Neural cell (in vitro differentiated cells): ENCODE results near the gene GABPB2. TPM values are rescaled to one million over a fixed set of nuclear protein-coding genes. Genes with fewer than 3 reads are reported as not detected.

Source experiments
- H2AFZ ChIP-seq: fragments of 200-600, 300-800 bp; sonication (generic), shearing (Covaris generic); 2 replicates; pipeline ENCODE4 v1.6.0; 2014; ENCODE audit warnings: low read depth, mild to moderate bottlenecking, antibody characterized with exemption, low read length, moderate library complexity
- H3F3A ChIP-seq: fragments of 200-600 bp; shearing (Covaris generic); 2 replicates; pipeline ENCODE4 v1.6.1; 2016; ENCODE audit warnings: mild to moderate bottlenecking, moderate library complexity, mixed read lengths, antibody characterized with exemption, low read length; ENCODE audit not compliant: insufficient read depth, poor library complexity, severe bottlenecking
- H3K27ac ChIP-seq: fragments of 200-600, 300-800 bp; sonication (generic), shearing (Covaris generic); 2 replicates; pipeline ENCODE4 v1.5.1; 2014; ENCODE audit warnings: mild to moderate bottlenecking, low read length, moderate library complexity
- H3K27me3 ChIP-seq: fragments of 300-800, 200-600 bp; sonication (generic), shearing (Covaris generic); 2 replicates; pipeline ENCODE4 v1.6.0; 2014; ENCODE audit warnings: mild to moderate bottlenecking, low read depth, low read length, moderate library complexity; ENCODE audit not compliant: insufficient read depth
- H3K36me3 ChIP-seq: fragments of 300-800, 200-600 bp; sonication (generic), shearing (Covaris generic); 2 replicates; pipeline ENCODE4 v1.5.1; 2014; ENCODE audit warnings: mild to moderate bottlenecking, antibody characterized with exemption, low read length, moderate library complexity; ENCODE audit not compliant: insufficient read depth
- H3K4me2 ChIP-seq: fragments of 300-800, 200-600 bp; sonication (generic), shearing (Covaris generic); 2 replicates; pipeline ENCODE4 v1.6.0; 2014; ENCODE audit warnings: mild to moderate bottlenecking, low read length
- H3K4me3 ChIP-seq: fragments of 300-800, 200-600 bp; sonication (generic), shearing (Covaris generic); 2 replicates; pipeline ENCODE4 v1.5.1; 2014; ENCODE audit warnings: mild to moderate bottlenecking, low read length, moderate library complexity
- H3K79me2 ChIP-seq: fragments of 200-600 bp; shearing (Covaris generic); replicated peaks from 2 replicates; pipeline ENCODE4 v1.6.0; 2014; ENCODE audit warnings: mild to moderate bottlenecking, low read length, moderate library complexity; ENCODE audit not compliant: insufficient read depth
- H3K9ac ChIP-seq: fragments of 300-800, 200-600 bp; sonication (generic), shearing (Covaris generic); 2 replicates; pipeline ENCODE4 v1.6.1; 2016; ENCODE audit warnings: mild to moderate bottlenecking, low read length, mixed read lengths
- H3K9me2 ChIP-seq: fragments of 200-600 bp; shearing (Covaris generic); 2 replicates; pipeline ENCODE4 v1.6.1; 2016; ENCODE audit warnings: mild to moderate bottlenecking, low read length, mixed read lengths; ENCODE audit not compliant: insufficient read depth
- H3K9me3 ChIP-seq: fragments of 200-600, 300-800 bp; sonication (generic), shearing (Covaris generic); 2 replicates; pipeline ENCODE4 v1.6.1; 2016; ENCODE audit warnings: mild to moderate bottlenecking, mixed run types, low read length, moderate library complexity, mixed read lengths
- H4K20me1 ChIP-seq: fragments of 200-600 bp; shearing (Covaris generic); 2 replicates; pipeline ENCODE4 v1.6.1; 2016; ENCODE audit warnings: mild to moderate bottlenecking, mixed run types; ENCODE audit not compliant: insufficient read depth
- CTCF ChIP-seq: fragments of 450-650 bp; IDR thresholded peaks from 2 replicates; pipeline ENCODE4 v1.5.1; 2014; ENCODE audit warnings: antibody characterized with exemption, mild to moderate bottlenecking, moderate library complexity; ENCODE audit not compliant: poor library complexity, severe bottlenecking
- EP300 ChIP-seq: fragments of 450-650 bp; conservative IDR thresholded peaks from 2 replicates; pipeline ENCODE4 v1.6.1; 2014; ENCODE audit warnings: antibody characterized with exemption, mild to moderate bottlenecking, moderate library complexity; ENCODE audit not compliant: poor library complexity, severe bottlenecking
- EZH2 ChIP-seq: fragments of 200-600, 300-800 bp; shearing (Covaris generic), sonication (generic); IDR thresholded peaks from 2 replicates; pipeline ENCODE4 v1.6.1; 2014; ENCODE audit warnings: antibody characterized with exemption, low read length, borderline replicate concordance, mild to moderate bottlenecking; ENCODE audit not compliant: insufficient read depth, poor library complexity, severe bottlenecking
- MXI1 ChIP-seq: fragments of 450-650 bp; conservative IDR thresholded peaks from 2 replicates; pipeline ENCODE4 v1.6.1; 2014; ENCODE audit warnings: antibody characterized with exemption, mild to moderate bottlenecking; ENCODE audit not compliant: poor library complexity, severe bottlenecking
- POLR2AphosphoS5 ChIP-seq: IDR thresholded peaks from 2 replicates; pipeline ENCODE4 v1.6.1; 2012
- RAD21 ChIP-seq: fragments of 450-650 bp; conservative IDR thresholded peaks from 2 replicates; pipeline ENCODE4 v1.6.1; 2014; ENCODE audit warnings: antibody characterized with exemption, mild to moderate bottlenecking, moderate library complexity
- SMC3 ChIP-seq: fragments of 450-650 bp; conservative IDR thresholded peaks from 2 replicates; pipeline ENCODE4 v1.6.1; 2014; ENCODE audit warnings: antibody characterized with exemption, mild to moderate bottlenecking, moderate library complexity; ENCODE audit not compliant: poor library complexity
- TAF1 ChIP-seq: IDR thresholded peaks from 2 replicates; pipeline ENCODE4 v1.6.1; 2012; ENCODE audit warnings: low read depth
- polyA plus RNA-seq: library from polyadenylated mRNA; depleted of rRNA; stranded (reverse); fragments of >200 nt; gene quantifications from 2 replicates; pipeline ENCODE4 v1.2.3, GENCODE V29; 2014
- TF ChIP-seq, protein P1 (sequence below): IDR thresholded peaks from 2 replicates; pipeline ENCODE4 v1.6.1; 2012; ENCODE audit warnings: borderline replicate concordance

The GABPB2 gene
- polyA plus RNA-seq, 1 donor from 2014 or later: 4.1 TPM

DNA sequence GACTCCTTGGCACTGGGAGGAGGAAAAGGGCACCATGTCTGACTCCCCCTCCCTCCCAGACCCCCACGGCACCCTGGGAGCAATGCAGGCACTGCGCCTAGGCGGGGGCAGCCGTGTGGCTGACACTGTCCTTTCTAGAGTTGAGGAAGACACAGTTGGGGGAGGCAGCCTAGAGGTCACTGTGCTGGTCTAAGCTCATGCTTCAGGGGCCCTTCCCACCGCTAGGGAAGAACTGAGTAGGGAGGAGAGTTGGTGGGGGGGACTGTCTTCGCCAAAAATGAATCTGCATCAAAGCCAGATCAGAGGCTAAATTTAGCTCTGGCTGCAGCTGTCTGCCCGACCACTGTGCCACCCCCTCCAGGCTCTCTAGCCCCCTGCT is 72.5 kb downstream of the GABPB2 start:
- Histone ChIP-seq H3K36me3 (no peaks in the 10 kb centered on the region), H3K9me3 (no peaks in the 10 kb centered on the region), H2AFZ (no peak overlapping the region), H3K9ac (no peak overlapping the region), H4K20me1 (peaks cover 7% of the 10 kb centered on the region), H3K27me3 (no peaks in the 10 kb centered on the region), H3K4me2 (no peak overlapping the region), H3F3A (no peaks in the 10 kb centered on the region), H3K4me3 (peak overlapping the region; percentile 100), H3K79me2 (peaks cover 41% of the 10 kb centered on the region), H3K27ac (no peak overlapping the region), H3K9me2 (no peaks in the 10 kb centered on the region)
- TF ChIP-seq RAD21 (no peak), EZH2 (no peak), EP300 (no peak), TAF1 (no peak), POLR2AphosphoS5 (no peak), CTCF (no peak), SMC3 (no peak), MXI1 (no peak)
- TF ChIP-seq, protein P1, sequence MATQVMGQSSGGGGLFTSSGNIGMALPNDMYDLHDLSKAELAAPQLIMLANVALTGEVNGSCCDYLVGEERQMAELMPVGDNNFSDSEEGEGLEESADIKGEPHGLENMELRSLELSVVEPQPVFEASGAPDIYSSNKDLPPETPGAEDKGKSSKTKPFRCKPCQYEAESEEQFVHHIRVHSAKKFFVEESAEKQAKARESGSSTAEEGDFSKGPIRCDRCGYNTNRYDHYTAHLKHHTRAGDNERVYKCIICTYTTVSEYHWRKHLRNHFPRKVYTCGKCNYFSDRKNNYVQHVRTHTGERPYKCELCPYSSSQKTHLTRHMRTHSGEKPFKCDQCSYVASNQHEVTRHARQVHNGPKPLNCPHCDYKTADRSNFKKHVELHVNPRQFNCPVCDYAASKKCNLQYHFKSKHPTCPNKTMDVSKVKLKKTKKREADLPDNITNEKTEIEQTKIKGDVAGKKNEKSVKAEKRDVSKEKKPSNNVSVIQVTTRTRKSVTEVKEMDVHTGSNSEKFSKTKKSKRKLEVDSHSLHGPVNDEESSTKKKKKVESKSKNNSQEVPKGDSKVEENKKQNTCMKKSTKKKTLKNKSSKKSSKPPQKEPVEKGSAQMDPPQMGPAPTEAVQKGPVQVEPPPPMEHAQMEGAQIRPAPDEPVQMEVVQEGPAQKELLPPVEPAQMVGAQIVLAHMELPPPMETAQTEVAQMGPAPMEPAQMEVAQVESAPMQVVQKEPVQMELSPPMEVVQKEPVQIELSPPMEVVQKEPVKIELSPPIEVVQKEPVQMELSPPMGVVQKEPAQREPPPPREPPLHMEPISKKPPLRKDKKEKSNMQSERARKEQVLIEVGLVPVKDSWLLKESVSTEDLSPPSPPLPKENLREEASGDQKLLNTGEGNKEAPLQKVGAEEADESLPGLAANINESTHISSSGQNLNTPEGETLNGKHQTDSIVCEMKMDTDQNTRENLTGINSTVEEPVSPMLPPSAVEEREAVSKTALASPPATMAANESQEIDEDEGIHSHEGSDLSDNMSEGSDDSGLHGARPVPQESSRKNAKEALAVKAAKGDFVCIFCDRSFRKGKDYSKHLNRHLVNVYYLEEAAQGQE: no peak

GRCh38 chr1:151143986-151144385 is 73.4 kb downstream of the GABPB2 start:
- Histone ChIP-seq H3K9ac (peak overlapping the region; percentile 98), H3K36me3 (no peaks in the 10 kb centered on the region), H3K9me2 (no peaks in the 10 kb centered on the region), H4K20me1 (peaks cover 7% of the 10 kb centered on the region), H3F3A (no peaks in the 10 kb centered on the region), H3K4me2 (peak overlapping the region; percentile 87), H2AFZ (no peak overlapping the region), H3K27me3 (no peaks in the 10 kb centered on the region), H3K9me3 (no peaks in the 10 kb centered on the region), H3K27ac (no peak overlapping the region), H3K4me3 (peak overlapping the region; percentile 100), H3K79me2 (peaks cover 41% of the 10 kb centered on the region)
- TF ChIP-seq RAD21 (no peak), MXI1 (no peak)
